ENCODE measurements around the gene CEBPB.

GRCh38 chr20:50220894-50221365 lies 30.3 kb downstream of the CEBPB start:
- no peak for TF ChIP-seq CTCF (IDR thresholded peaks at IDR 0.05)
- no peak for TF ChIP-seq POLR2A (IDR thresholded peaks at IDR 0.05)
